GM19452 (cell line): ENCODE measurements around the gene TAF4.
"Not testable (repeated sequence)": the region's sequence is repeated elsewhere in the genome, so short reads cannot be mapped to it uniquely, and the experiment has no call there.

ENCODE experiments used
- ATAC-seq: cut with Tn5 transposase; IDR thresholded peaks from one replicate; pipeline ENCODE4 v1.9.1; 2021; ENCODE audit not compliant: unreplicated experiment

The TAF4 gene, protein sequence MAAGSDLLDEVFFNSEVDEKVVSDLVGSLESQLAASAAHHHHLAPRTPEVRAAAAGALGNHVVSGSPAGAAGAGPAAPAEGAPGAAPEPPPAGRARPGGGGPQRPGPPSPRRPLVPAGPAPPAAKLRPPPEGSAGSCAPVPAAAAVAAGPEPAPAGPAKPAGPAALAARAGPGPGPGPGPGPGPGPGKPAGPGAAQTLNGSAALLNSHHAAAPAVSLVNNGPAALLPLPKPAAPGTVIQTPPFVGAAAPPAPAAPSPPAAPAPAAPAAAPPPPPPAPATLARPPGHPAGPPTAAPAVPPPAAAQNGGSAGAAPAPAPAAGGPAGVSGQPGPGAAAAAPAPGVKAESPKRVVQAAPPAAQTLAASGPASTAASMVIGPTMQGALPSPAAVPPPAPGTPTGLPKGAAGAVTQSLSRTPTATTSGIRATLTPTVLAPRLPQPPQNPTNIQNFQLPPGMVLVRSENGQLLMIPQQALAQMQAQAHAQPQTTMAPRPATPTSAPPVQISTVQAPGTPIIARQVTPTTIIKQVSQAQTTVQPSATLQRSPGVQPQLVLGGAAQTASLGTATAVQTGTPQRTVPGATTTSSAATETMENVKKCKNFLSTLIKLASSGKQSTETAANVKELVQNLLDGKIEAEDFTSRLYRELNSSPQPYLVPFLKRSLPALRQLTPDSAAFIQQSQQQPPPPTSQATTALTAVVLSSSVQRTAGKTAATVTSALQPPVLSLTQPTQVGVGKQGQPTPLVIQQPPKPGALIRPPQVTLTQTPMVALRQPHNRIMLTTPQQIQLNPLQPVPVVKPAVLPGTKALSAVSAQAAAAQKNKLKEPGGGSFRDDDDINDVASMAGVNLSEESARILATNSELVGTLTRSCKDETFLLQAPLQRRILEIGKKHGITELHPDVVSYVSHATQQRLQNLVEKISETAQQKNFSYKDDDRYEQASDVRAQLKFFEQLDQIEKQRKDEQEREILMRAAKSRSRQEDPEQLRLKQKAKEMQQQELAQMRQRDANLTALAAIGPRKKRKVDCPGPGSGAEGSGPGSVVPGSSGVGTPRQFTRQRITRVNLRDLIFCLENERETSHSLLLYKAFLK

DNA sequence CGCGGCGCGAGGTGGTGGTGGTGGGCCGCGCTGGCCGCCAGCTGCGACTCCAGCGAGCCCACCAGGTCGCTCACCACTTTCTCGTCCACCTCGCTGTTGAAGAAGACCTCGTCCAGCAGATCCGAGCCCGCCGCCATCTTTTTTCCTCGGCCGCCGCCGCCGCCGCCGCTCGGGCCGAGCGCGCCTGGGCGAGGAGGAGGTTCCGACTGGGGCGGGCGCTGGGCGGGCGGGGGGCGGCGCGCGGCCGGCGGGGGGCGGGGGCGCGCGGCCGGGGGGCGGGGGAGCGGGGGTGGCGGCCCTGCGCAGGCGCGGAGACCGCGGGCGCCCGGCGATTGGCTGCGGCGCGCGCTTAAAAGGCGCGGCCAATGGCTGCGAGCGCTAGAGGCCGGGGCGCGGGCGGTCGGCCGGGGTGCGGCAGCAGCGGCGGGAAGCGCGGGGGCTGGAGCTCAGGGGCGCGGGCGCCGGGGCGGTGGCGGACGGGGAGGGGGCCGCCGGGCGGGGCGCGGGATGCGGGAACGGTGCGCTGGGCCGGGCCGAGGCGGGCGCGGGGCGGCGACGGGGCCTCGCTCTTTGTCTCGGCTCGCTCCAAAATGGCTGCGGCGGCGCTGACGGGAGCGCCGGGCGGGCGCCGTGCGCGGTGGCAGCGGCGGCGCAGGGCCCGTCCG, at the start of gene TAF4:
TSS of gene TAF4 (minus strand) at position 208 of the 665 bp plus-strand sequence. CDS start at position 137, 71 bp downstream.
- ATAC-seq: peak; percentile 60

DNA sequence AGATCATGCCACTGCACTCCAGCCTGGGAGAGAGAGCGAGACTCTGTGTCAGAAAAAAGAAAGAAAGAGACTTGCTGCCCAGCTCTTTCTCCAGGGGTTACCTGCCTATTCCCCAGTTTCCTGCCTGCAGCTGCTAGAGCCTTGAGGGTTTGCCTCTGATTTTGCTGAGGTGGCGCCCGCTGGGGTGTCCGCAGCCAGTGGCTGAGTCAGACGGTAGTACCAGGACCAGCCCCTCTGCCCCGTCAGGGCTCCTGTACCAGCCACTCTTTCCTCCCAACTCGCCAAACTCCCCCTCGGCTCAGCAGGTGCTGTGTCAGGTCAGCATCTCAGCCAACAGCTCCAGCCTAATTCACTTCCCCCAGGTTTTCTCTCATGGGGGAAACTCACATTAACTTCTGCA, 49.2 kb upstream of the TAF4 start:
- ATAC-seq: no peak

DNA sequence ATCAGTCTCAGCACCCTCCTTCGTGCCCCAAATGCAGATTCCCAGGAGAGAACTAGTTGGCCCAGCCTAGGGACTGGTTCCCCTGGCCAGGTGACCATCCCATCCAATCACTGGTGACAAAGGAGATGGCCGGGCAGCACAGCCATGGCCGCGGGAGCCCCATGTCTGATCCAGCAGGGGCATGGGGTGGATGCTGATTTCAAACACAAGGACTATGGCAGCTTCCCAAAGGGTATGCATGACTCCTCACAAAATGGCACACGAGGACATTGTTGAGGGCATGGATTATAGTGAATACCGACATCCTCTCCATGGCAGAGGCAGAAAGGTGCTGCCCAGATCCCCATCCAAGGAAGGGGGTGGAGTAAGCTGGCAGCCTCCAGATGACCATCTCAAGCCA, 46.7 kb upstream of the TAF4 start:
- ATAC-seq: no peak

DNA sequence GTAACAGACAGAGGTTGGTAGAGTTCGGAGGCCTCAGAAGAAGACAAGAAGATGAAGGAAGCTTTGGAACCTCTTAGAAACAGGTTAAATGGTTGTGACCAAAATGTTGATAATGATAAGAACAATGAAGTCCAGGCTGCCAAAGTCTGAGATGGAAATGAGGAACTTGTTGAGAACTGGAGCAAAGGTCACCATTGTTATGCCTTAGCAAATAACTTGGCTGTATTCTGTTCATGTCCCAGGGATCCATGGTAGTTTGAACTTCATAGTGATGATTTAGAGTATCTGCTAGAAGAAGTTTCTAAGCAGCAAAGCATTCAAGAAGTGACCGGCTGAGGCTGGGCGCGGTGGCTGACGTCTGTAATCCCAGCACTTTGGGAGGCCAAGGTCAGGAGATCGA, 45.5 kb upstream of the TAF4 start:
- ATAC-seq: no peak

DNA sequence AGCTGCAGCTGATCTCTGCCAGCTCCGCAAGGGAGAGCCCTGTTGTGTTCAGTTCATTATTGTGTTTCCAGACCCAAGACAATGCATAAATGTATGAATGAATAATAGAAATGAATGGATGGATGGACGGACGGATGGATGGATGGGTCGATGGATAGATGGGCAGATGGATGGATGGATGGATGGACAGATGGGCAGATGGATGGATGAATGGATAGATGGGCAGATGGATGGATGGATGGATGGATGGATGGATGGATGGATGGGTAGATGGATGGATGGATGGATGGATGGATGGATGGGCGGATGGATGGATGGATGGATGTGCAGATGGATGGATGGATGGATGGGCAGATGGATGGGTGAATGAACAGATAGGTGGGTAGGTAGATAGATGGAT, 39.9 kb upstream of the TAF4 start:
- ATAC-seq: no peak

DNA sequence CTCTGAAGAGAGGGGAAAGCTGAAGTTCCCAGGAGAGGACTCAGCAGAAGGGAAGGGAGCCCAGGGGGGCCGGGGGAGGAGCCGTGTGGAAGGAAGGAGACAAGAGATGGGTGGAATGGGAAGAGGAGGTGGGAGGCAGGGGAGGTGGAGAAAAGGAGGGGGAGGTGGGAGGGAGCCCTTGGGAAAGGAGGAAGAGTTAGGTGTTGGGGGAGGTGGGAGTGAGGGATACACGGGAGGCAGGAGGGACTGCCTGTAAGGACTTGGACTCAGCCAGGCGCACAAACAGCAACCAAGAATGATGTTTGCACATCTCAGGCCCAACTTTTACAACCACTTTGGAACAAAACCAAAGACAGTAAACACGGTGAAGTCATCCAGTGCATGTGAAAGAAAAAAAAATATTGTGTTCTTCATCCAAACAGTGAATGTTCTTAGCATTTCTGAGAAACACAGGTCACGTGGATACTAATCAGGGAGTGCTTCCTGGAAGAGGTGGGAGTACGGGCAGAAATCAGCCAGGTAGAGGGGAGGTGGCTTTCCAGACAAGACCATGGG, 39.2 kb upstream of the TAF4 start:
- no peak for ATAC-seq

DNA sequence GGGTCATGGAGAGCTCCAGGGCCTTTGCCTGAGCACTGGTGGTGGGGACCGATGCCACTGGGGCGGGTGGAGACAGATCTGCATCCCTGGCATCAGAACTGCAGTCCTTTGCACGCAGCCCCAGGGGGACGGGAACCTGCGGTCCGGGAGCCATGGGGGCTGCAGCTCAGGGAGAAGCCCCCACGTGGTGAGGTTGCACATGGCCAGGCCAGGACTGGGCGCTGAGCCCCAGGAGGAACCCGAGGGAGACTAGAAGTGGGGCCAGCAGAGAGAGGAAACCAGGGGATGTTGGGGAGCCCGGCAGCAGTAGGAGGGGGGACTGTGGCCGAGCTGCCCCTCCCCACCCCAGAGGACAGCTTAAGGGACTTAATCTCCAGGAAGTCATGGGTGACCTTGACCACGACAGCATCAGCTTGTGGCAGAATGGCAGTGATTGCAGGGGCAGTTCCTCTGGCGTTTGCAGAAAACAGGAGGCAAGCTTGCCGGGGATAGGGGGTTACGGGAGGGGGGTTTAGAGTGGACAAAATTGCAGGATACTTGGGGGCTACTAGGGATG, 38.6 kb upstream of the TAF4 start:
- ATAC-seq: no peak

DNA sequence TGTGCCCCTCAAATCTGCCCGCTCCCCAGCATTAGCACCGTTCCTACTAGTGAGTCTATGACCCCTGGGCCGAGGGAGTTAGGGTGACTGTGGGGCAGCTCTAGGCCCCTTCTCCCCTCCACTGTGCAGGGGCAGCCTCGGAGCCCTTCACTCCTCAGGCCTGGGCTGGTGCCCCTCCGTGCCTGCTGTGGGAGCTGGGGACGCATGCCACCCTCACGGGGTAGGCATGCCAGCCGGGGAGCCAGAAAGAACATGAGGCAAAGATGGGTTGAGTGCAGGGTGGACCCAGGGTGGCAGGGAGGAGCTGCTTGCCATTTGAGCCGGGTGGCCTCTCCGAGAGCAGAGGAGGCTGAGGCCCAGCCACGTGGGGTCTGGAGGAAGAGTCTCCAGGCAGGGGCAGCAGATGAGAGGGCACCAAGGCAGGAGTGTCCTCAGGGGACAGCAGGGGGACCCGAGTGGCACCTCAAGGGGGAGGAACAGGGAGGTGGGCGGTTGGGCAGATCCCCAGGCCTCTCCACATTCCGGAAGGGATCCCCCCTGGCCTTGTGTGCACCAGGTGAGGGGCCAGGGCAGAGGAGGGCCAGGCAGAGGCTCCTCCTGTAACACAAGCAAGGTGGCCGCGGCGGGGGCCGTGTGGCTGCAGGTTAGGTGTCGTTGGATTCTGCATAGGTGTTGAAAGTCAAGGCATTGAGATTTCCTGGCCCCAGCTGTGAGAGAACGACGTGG, 38.0 kb upstream of the TAF4 start:
- ATAC-seq: no peak

DNA sequence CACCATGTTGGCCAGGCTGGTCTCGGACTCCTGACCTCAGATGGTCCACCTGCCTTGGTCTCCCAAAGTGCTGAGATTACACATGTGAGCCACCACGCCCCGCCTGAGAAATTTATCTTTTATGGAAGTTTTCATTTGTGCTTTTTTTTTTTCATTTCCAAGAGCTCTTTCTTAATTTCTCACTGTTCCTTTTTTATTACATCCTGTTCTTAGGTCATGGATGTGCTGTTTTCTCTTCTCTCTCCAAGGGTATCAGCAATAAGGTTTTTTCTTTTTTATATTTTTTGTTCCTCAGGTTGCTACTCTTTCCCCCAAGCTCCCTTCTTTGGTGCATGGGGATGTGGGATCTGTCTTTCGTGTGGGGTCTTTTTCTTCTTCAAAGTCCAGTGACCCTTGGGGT, 35.4 kb upstream of the TAF4 start:
- no peak for ATAC-seq

DNA sequence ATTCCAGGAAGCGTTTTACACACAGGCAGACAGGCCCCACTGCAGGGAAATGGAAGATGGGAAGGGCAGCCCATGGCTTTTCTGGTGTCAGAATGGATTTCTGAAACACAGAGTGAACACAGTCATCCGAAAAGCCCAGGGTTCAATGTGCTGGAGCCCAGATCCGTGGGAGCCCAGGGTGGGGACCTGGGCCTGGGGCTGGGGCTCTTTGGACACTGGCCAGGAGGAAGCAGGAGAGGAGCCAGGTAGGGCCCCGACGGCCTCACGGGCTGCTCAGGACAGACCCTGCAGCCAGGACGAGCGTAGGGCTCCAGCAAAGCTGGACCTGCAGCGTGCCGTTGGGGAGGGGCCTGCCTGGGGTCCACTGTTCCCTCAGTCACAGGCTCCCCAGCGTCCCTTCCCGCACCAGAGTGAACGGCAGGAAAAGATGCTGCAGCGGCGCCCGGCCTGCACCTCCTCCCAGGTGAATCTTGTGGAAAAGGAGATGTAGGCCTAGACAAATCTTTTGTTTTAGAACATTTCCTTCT, 32.3 kb upstream of the TAF4 start:
- ATAC-seq: no peak

DNA sequence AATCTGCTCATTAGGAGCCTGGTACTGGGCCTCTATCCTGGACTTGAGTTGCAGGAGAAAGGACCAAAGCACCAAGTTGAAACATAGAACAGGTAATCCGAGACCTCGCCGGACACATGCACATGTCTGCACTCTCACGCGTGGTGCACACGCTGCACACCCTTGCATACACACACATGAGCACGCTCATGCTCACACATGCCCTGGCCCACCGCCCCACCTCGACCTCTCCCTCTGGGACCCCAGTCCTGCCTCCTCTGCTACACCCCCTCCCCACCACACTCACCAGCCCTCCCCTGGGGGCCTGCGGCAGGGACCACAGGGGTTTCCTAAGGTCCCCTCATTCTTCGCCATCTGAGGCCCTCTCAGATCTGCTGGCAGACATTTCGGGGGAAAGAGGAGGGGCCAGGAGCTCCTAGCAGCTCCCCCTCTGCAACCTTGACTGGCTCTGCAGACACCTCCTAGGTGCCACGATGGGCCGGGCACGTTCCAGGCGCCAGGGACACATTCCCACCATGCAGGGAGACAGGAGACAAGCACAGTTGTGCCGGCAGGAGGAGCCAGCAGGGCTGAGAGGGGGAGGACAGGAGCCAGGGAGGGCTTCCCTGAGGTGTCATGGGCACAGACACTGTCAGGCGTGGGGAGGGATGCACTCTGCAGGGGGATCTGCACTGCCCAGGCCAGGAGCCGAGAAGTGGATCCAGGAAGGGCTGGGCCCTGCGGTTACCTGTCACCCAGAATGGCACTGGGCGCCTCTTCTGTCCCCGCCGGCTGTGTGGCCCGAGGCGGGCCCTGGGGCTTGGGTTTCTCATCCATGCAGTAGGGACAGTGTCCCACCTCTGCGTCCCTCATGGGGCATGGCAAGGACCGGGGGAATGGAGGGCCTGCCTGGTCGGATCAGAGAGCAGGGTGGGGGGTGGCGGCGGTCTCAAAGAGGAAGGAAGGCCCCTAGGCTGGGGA, 31.0 kb upstream of the TAF4 start:
- ATAC-seq: no peak

DNA sequence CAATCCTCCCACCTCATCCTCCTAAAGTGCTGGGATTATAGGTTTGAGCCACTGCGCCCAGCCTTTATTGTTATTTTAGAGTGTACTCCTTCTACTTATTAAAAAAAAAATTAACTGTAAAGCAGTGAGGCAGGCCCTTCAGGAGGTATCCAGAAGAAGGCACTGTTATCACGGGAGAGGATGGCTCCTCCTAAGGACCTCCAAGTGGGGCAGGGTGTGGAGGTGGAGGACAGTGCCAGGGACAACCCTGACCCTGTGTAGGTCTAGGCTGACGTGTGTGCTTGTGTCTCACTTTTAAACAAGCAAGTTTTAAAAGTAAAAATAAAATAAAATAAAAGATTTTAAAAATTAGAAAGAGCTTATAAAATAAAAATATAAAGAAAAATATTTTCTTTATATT, 23.7 kb upstream of the TAF4 start:
- ATAC-seq: no peak

DNA sequence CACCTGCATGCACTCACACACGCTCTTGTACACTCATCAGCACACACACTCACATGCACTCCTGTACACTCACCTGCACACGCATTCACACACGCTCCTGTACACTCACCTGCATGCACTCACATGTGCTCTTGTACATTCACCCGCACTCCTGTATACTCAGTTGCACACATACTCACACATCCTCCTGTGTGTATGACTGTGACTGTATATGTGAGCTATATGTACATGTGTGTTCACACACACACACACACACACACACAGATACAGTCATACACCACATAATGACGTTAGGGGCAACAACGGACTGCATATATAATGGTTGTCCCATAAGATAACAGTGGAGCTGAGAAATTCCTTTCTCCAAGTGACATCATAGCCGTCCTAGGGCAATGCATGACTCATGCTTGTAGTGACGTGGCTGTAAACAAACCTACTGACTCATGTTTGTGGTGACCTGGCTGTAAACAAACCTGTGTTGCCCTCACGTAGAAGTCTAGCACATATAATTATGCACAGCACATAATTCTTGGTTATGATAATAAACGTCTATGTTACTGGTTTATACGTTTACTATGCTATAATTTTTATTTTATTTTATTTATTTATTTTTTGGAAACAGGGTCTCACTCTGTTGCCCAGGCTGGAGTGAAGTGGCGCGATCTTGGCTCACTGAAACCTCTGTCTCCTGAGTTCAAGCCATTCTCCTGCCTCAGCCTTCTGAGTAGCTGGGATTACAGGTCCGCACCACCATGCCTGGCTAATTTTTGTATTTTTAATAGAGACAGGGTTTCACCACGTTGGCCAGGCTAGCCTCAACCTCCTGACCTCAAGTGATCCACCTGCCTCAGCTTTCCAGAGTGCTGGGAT, 22.8 kb upstream of the TAF4 start:
- ATAC-seq: no peak

DNA sequence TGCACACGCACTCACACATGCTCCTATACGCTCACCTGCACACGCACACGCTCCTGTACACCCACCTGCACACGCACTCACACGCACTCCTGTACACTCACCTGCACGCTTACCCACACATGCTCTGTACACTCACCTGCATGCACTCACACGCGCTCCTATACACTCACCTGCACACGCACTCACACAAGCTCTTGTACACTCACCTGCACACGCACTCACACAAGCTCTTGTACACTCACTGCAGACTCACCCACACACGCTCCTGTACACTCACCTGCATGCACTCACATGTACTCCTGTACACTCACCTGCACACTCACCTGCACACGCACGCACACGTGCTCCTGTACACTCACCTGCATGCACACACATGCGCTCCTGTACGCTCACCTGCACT, 22.0 kb upstream of the TAF4 start:
- no peak for ATAC-seq

DNA sequence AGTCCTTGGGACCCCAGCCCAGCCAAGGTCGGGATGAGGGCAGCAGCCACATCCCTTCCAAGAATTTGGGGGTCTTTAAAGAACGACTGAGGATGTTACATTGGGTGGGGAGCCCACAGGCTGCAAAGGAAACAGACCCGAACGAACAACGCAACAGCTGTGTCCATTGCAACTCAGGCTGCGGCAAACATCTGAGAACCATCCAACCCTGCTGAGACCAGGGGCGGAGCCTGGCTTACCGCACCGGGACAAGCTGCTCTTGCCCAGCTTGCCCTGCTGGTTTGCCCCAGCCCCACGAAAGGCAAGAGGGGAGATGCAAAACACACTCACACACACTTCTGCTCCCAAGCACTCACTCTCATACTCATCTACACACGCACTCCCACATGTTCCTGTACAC, 21.5 kb upstream of the TAF4 start:
- no peak for ATAC-seq

DNA sequence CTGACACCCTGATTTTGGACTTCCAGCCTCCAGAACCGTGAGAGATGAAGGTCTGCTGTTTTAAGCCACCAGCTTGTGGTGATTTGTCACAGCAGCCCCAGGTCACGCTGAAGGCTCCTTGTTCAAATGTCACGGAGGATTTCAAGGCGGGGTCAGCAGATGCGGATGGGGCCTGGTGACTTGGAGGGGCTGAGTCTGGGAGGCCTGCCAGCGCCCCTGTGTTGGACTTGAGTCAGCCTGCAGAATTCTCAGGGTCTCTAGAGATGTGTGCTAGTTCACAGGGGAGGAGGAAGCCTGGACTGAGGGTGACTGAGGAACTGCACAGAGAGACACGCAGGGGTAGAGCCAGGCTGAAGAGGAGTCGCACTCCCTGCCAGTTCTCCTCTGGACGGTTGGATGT, 19.5 kb upstream of the TAF4 start:
- no peak for ATAC-seq

DNA sequence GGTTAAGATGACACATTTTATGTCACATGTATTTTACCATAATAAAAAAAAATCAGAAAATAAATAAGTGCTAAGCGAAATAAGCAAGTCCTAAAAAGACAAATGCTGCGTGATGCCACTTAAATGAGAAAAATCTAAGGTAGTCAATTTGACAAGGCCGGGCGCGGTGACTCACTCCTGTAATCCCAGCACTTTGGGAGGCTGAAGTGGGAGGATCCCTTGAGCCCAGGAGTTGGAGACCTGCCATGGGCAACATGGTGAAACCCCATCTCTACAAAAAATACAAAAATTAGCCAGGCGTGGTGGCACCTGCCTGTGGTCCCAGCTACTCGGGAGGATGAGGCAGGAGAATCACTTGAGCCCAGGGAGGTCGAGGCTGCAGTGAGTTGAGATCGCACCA, 18.5 kb upstream of the TAF4 start:
- ATAC-seq: not testable (repeated sequence)

DNA sequence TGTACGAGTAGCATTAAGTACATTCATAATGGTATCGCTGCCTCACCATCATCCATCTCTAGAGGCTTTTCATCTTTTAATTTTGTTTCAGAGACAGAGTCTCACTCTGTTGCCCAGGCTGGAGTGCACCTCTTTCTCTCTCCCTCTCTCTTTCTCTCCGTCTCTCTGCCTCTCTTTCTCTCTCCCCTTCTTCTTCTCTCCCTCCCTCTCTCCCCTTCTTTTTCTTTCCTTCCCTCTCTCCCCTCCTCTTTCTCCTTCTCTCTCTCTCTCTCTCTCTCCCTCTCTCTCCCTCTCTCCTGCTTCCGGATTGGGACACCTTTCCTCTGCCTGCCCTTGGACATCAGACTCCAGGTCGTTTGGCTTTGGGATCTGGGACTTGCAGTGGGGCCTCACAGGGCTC, 17.6 kb upstream of the TAF4 start:
- no peak for ATAC-seq
